CD4-positive, alpha-beta T cell treated with Interleukin-10 for 1 hour (primary cell): ENCODE data around the gene ACOT7.
"Not testable (repeated sequence)": the region's sequence is repeated elsewhere in the genome, so short reads cannot be mapped to it uniquely, and the experiment has no call there.

Source experiments
- DNase-seq: peaks from one replicate; pipeline ENCODE4 v3.0.0-alpha.2; 2020

Gene ACOT7

GRCh38 chr1:6307682-6308081 lies 85.9 kb downstream of the ACOT7 start:
- not testable (repeated sequence) for DNase-seq

- DNase-seq, result no peak
Measured at GRCh38 chr1:6307099-6307498, 86.5 kb downstream of the ACOT7 start.

- DNase-seq, result no peak
Measured at GRCh38 chr1:6303397-6304012, 90.1 kb downstream of the ACOT7 start.

- DNase-seq, result no peak
Measured at GRCh38 chr1:6302568-6302967, 91.0 kb downstream of the ACOT7 start.

GRCh38 chr1:6301526-6301925 lies 92.0 kb downstream of the ACOT7 start:
- DNase-seq, result no peak

GRCh38 chr1:6300342-6301048 lies 93.1 kb downstream of the ACOT7 start:
- no peak for DNase-seq

- DNase-seq, result no peak
Measured at GRCh38 chr1:6299557-6300165, 93.9 kb downstream of the ACOT7 start.

- no peak for DNase-seq
Measured at GRCh38 chr1:6298940-6299465, 94.6 kb downstream of the ACOT7 start.

- DNase-seq, result no peak
Measured at GRCh38 chr1:6298530-6298929, 95.0 kb downstream of the ACOT7 start.

GRCh38 chr1:6295910-6296309 lies 97.7 kb downstream of the ACOT7 start:
- no peak for DNase-seq

GRCh38 chr1:6294890-6295556 lies 98.5 kb downstream of the ACOT7 start:
- peak; percentile 5 for DNase-seq

GRCh38 chr1:6294080-6294889 lies 99.3 kb downstream of the ACOT7 start:
- peak; percentile 16 for DNase-seq

GRCh38 chr1:6292102-6292501 lies 101.5 kb downstream of the ACOT7 start:
- DNase-seq, result no peak

GRCh38 chr1:6288665-6289064 lies 104.9 kb downstream of the ACOT7 start:
- no peak for DNase-seq

GRCh38 chr1:6288026-6288425 lies 105.5 kb downstream of the ACOT7 start:
- DNase-seq, result no peak

- no peak for DNase-seq
Measured at GRCh38 chr1:6287431-6287886, 106.1 kb downstream of the ACOT7 start.

- DNase-seq, result no peak
Measured at GRCh38 chr1:6287029-6287428, 106.5 kb downstream of the ACOT7 start.

GRCh38 chr1:6286266-6286665 lies 107.3 kb downstream of the ACOT7 start:
- no peak for DNase-seq

- DNase-seq, result no peak
Measured at GRCh38 chr1:6285336-6285735, 108.2 kb downstream of the ACOT7 start.

- no peak for DNase-seq
Measured at GRCh38 chr1:6282577-6283270, 110.8 kb downstream of the ACOT7 start.

GRCh38 chr1:6281511-6282402 lies 111.8 kb downstream of the ACOT7 start:
- no peak for DNase-seq
